Right kidney (tissue), 1 donor: Measurements from ENCODE around the gene CFAP20DC.
"Not testable (repeated sequence)": the region's sequence is repeated elsewhere in the genome, so short reads cannot be mapped to it uniquely, and the experiment has no call there.

Experiments used
- DNase-seq: peaks from one replicate; pipeline ENCODE4 v3.0.0-alpha.2; 2016

The CFAP20DC gene

GRCh38 chr3:58963928-58964503 lies 85.8 kb downstream of the CFAP20DC start:
- no peak for DNase-seq

- no peak for DNase-seq
Measured at GRCh38 chr3:58962816-58963215, 87.0 kb downstream of the CFAP20DC start.

GRCh38 chr3:58962040-58962651 lies 87.7 kb downstream of the CFAP20DC start:
- no peak for DNase-seq

GRCh38 chr3:58955308-58955707 lies 94.5 kb downstream of the CFAP20DC start:
- DNase-seq = no peak

GRCh38 chr3:58953288-58953687 lies 96.5 kb downstream of the CFAP20DC start:
- no peak for DNase-seq

- DNase-seq = no peak
Measured at GRCh38 chr3:58952128-58952917, 97.5 kb downstream of the CFAP20DC start.

GRCh38 chr3:58948018-58948417 lies 101.8 kb downstream of the CFAP20DC start:
- no peak for DNase-seq

GRCh38 chr3:58946875-58947274 lies 103.0 kb downstream of the CFAP20DC start:
- DNase-seq = no peak

- DNase-seq = no peak
Measured at GRCh38 chr3:58938057-58938456, 111.8 kb downstream of the CFAP20DC start.

- DNase-seq = no peak
Measured at GRCh38 chr3:58924578-58924977, 125.2 kb downstream of the CFAP20DC start.

- DNase-seq = no peak
Measured at GRCh38 chr3:58900386-58900785, 149.4 kb downstream of the CFAP20DC start.

- peak; percentile 4 for DNase-seq
Measured at GRCh38 chr3:58899953-58900298, 149.9 kb downstream of the CFAP20DC start.

GRCh38 chr3:58899159-58899952 lies 150.5 kb downstream of the CFAP20DC start:
- peak; percentile 25 for DNase-seq

- no peak for DNase-seq
Measured at GRCh38 chr3:58898513-58898912, 151.3 kb downstream of the CFAP20DC start.

GRCh38 chr3:58897646-58898045 lies 152.2 kb downstream of the CFAP20DC start:
- DNase-seq = no peak

- not testable (repeated sequence) for DNase-seq
Measured at GRCh38 chr3:58895678-58896077, 154.1 kb downstream of the CFAP20DC start.

GRCh38 chr3:58892526-58892925 lies 157.3 kb downstream of the CFAP20DC start:
- DNase-seq = not testable (repeated sequence)

- DNase-seq = no peak
Measured at GRCh38 chr3:58888087-58888486, 161.7 kb downstream of the CFAP20DC start.

GRCh38 chr3:58884453-58884852 lies 165.4 kb downstream of the CFAP20DC start:
- DNase-seq = no peak

- no peak for DNase-seq
Measured at GRCh38 chr3:58880182-58880581, 169.6 kb downstream of the CFAP20DC start.

GRCh38 chr3:58874795-58875194 lies 175.0 kb downstream of the CFAP20DC start:
- DNase-seq = no peak

GRCh38 chr3:58874248-58874741 lies 175.5 kb downstream of the CFAP20DC start:
- no peak for DNase-seq
